GM23338 (cell line): ENCODE measurements around the gene RNF213. TPM values are rescaled to one million over a fixed set of nuclear protein-coding genes. Genes with fewer than 3 reads are reported as not detected.

Source experiments
- ATAC-seq: fragments of 200-7000 bp; cut with Tn5 transposase; 3 replicates; pipeline ENCODE4 v1.9.1; 2020
- DNase-seq: peaks from one replicate; pipeline ENCODE4 v3.0.0-alpha.2; 2015; ENCODE audit warnings: low spot score
- H2AFZ ChIP-seq: fragments of 200-600 bp; sonication (generic); 2 replicates; pipeline ENCODE4 v1.8.0; 2016; ENCODE audit warnings: antibody characterized with exemption, mild to moderate bottlenecking, moderate library complexity
- H3F3A ChIP-seq: fragments of 200-600 bp; sonication (generic); replicated peaks from 2 replicates; pipeline ENCODE4 v1.8.0; 2017; ENCODE audit warnings: antibody characterized with exemption, mixed run types, low read depth
- H3K27ac ChIP-seq: fragments of 200-600 bp; sonication (generic); 2 replicates; pipeline ENCODE4 v1.6.1; 2016; ENCODE audit warnings: low read depth
- H3K27me3 ChIP-seq: fragments of 200-600 bp; sonication (generic); 2 replicates; pipeline ENCODE4 v1.8.0; 2016; ENCODE audit warnings: mild to moderate bottlenecking, mixed run types, moderate library complexity; ENCODE audit not compliant: insufficient read depth
- H3K36me3 ChIP-seq: fragments of 200-600 bp; sonication (generic); 2 replicates; pipeline ENCODE4 v1.8.0; 2016; ENCODE audit warnings: mild to moderate bottlenecking; ENCODE audit not compliant: insufficient read depth
- H3K4me1 ChIP-seq: fragments of 200-600 bp; sonication (generic); 2 replicates; pipeline ENCODE4 v1.8.0; 2016; ENCODE audit warnings: mild to moderate bottlenecking, moderate library complexity; ENCODE audit not compliant: insufficient read depth
- H3K4me2 ChIP-seq: fragments of 200-600 bp; sonication (generic); 2 replicates; pipeline ENCODE4 v1.7.1; 2017; ENCODE audit warnings: mixed run types
- H3K4me3 ChIP-seq: fragments of 200-600 bp; sonication (generic); 2 replicates; pipeline ENCODE4 v1.6.1; 2016; ENCODE audit warnings: mixed run types
- H3K79me2 ChIP-seq: fragments of 200-600 bp; sonication (generic); replicated peaks from 2 replicates; pipeline ENCODE4 v1.8.0; 2017; ENCODE audit warnings: mild to moderate bottlenecking; ENCODE audit not compliant: insufficient read depth
- H3K9me2 ChIP-seq: fragments of 200-600 bp; sonication (generic); 2 replicates; pipeline ENCODE4 v1.8.0; 2017; ENCODE audit not compliant: insufficient read depth
- H4K20me1 ChIP-seq: fragments of 200-600 bp; sonication (generic); replicated peaks from 2 replicates; pipeline ENCODE4 v1.8.0; 2017; ENCODE audit warnings: mild to moderate bottlenecking; ENCODE audit not compliant: insufficient read depth
- H3K27ac Mint-ChIP-seq: 2 replicates; pipeline ENCODE4 v1.8.0; 2020; ENCODE audit warnings: inconsistent platforms, mild to moderate bottlenecking, moderate library complexity, mixed read lengths
- H3K27me3 Mint-ChIP-seq: 3 replicates; pipeline ENCODE4 v1.8.0; 2022; ENCODE audit warnings: low read depth, mild to moderate bottlenecking, moderate library complexity, mixed read lengths, inconsistent platforms; ENCODE audit not compliant: insufficient read depth, poor library complexity
- H3K36me3 Mint-ChIP-seq: 3 replicates; pipeline ENCODE4 v1.8.0; 2021; ENCODE audit warnings: low read depth, mild to moderate bottlenecking, inconsistent platforms, moderate library complexity, mixed read lengths
- H3K4me1 Mint-ChIP-seq: 3 replicates; pipeline ENCODE4 v1.8.0; 2020; ENCODE audit warnings: mild to moderate bottlenecking, inconsistent platforms, mixed read lengths
- H3K4me3 Mint-ChIP-seq: 3 replicates; pipeline ENCODE4 v1.8.0; 2021; ENCODE audit warnings: moderate library complexity, mild to moderate bottlenecking, inconsistent platforms, mixed read lengths
- H3K9me3 Mint-ChIP-seq: 3 replicates; pipeline ENCODE4 v1.8.0; 2020; ENCODE audit warnings: moderate library complexity, mild to moderate bottlenecking, inconsistent platforms, mixed read lengths
- CREB1 ChIP-seq: fragments of 250-450 bp; sonication (Bioruptor Pico); IDR thresholded peaks from 2 replicates; pipeline ENCODE4 v1.5.0; 2020; ENCODE audit warnings: low read depth, mild to moderate bottlenecking, moderate library complexity
- EZH2 ChIP-seq: fragments of 200-600 bp; sonication (generic); IDR thresholded peaks from one replicate; pipeline ENCODE4 v1.8.0; 2017; ENCODE audit warnings: antibody characterized with exemption, mild to moderate bottlenecking, low read depth; ENCODE audit not compliant: unreplicated experiment
- EZH2phosphoT487 ChIP-seq: fragments of 200-600 bp; sonication (generic); IDR thresholded peaks from one replicate; pipeline ENCODE4 v1.8.1; 2018; ENCODE audit warnings: antibody characterized with exemption; ENCODE audit not compliant: unreplicated experiment
- JUNB ChIP-seq: IDR thresholded peaks from one replicate; pipeline ENCODE4 v1.6.1; 2016; ENCODE audit warnings: antibody characterized with exemption; ENCODE audit not compliant: unreplicated experiment
- POLR2AphosphoS5 ChIP-seq: IDR thresholded peaks from 2 replicates; pipeline ENCODE4 v1.6.1; 2016; ENCODE audit warnings: antibody characterized with exemption, low read depth
- ZNF114 ChIP-seq: fragments of 250-450 bp; sonication (Bioruptor Pico); IDR thresholded peaks from 2 replicates; pipeline ENCODE4 v1.5.0; 2020; ENCODE audit warnings: mild to moderate bottlenecking, moderate library complexity
- ZNF331 ChIP-seq: fragments of 250-450 bp; sonication (Bioruptor Pico); IDR thresholded peaks from 2 replicates; pipeline ENCODE4 v1.5.0; 2020; ENCODE audit warnings: low read depth, mild to moderate bottlenecking, moderate library complexity
- polyA plus RNA-seq: library from polyadenylated mRNA; unstranded; fragments of >200 nt; fragmentation: Nextera tagmentation; extraction: Ambion mirVana; gene quantifications from 2 replicates; pipeline ENCODE4 v1.2.1, GENCODE V29; 2016
- total RNA-seq: library from RNA; depleted of rRNA; stranded (reverse); fragments of >200 nt; shearing (Covaris generic); gene quantifications from 2 replicates; pipeline ENCODE4 v1.2.3, GENCODE V29; 2014
- TF ChIP-seq, protein P1 (sequence below), 2 experiments: fragments of 200-600 bp in 1 of 2; sonication (generic) in 1 of 2; conservative IDR thresholded peaks; 2 replicates each; pipeline versions ENCODE4 v1.5.1 to v1.6.1; 2016 to 2017; ENCODE audit warnings: antibody characterized with exemption in 2 of 2, low read depth in 2 of 2, mild to moderate bottlenecking in 2 of 2, moderate library complexity in 1 of 2
- TF ChIP-seq, protein P2 (sequence below): IDR thresholded peaks from one replicate; pipeline ENCODE4 v1.6.1; 2018; ENCODE audit warnings: antibody characterized with exemption; ENCODE audit not compliant: unreplicated experiment

Gene RNF213
- total and polyA plus RNA-seq, 2 experiments from 2014 or later: 21.2 to 67.2 TPM

DNA sequence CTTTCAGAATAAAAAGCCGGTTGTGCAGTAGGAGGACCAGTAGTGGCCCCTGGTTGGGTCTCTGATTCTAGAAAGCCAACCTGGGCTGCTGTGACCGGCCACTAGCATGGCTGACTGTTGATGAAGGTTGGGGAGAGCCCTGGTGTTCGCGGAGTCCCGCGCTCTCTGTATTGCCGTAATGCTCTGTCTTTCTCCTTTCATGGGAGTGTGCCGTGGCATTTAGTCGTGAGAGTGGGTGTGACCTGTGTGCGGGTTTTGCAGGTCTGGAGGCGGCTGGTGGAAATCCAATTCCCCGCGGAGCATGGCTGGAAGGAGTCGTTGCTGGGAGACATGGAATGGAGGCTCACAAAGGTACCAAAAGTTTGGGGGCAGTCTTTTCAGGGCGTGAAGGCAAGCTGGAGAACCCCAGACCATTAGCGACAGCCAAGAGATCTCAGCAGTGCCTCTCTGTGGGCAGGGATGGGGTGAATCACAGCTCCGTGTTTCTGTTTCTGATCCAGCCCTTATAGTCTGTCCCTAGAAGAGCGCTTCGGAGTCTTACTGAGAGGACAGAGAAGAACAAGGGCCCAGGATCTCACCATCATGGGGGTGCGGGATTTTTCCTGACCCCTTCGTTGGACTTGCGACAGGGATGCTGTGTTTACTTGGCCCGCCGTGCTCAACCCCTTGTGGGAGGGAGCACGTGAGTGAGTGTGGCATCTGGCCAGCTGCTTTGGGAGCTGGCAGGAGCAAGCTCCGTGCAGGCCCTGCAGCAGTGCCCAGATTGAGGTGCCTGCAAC lies 56.5 kb downstream of the RNF213 start:
- peaks cover 67% of the 10 kb centered on the region for H3K36me3 Mint-ChIP-seq
- Histone ChIP-seq H3K4me2 (no peak overlapping the region), H3K4me3 (no peak overlapping the region), H3F3A (no peaks in the 10 kb centered on the region), H3K79me2 (no peaks in the 10 kb centered on the region), H3K27ac (no peak overlapping the region), H2AFZ (no peak overlapping the region), H3K9me2 (0 out of 2 replicates have a peak, but pooled peaks cover 3% of the 10 kb centered on the region), H3K4me1 (no peaks in the 10 kb centered on the region), H3K27me3 (no peaks in the 10 kb centered on the region), H4K20me1 (no peaks in the 10 kb centered on the region), H3K36me3 (peaks cover 5% of the 10 kb centered on the region; the same call in 1 of the 2 replicates)
- H3K4me1 Mint-ChIP-seq: no peaks in the 10 kb centered on the region; the same call in 2 of the 3 replicates
- H3K9me3 Mint-ChIP-seq: peaks cover 9% of the 10 kb centered on the region
- TF ChIP-seq CREB1 (CRISPR knock-in tag) (no peak), POLR2AphosphoS5 (no peak), EZH2 (no peak), ZNF114 (no peak), ZNF331 (CRISPR knock-in tag) (no peak), EZH2phosphoT487 (no peak), JUNB (no peak)
- TF ChIP-seq, protein P1, sequence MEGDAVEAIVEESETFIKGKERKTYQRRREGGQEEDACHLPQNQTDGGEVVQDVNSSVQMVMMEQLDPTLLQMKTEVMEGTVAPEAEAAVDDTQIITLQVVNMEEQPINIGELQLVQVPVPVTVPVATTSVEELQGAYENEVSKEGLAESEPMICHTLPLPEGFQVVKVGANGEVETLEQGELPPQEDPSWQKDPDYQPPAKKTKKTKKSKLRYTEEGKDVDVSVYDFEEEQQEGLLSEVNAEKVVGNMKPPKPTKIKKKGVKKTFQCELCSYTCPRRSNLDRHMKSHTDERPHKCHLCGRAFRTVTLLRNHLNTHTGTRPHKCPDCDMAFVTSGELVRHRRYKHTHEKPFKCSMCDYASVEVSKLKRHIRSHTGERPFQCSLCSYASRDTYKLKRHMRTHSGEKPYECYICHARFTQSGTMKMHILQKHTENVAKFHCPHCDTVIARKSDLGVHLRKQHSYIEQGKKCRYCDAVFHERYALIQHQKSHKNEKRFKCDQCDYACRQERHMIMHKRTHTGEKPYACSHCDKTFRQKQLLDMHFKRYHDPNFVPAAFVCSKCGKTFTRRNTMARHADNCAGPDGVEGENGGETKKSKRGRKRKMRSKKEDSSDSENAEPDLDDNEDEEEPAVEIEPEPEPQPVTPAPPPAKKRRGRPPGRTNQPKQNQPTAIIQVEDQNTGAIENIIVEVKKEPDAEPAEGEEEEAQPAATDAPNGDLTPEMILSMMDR (conservative IDR thresholded peaks at IDR 0.05; ENCODE audit: low read depth in 2 of 2): no peak
- TF ChIP-seq, protein P2, sequence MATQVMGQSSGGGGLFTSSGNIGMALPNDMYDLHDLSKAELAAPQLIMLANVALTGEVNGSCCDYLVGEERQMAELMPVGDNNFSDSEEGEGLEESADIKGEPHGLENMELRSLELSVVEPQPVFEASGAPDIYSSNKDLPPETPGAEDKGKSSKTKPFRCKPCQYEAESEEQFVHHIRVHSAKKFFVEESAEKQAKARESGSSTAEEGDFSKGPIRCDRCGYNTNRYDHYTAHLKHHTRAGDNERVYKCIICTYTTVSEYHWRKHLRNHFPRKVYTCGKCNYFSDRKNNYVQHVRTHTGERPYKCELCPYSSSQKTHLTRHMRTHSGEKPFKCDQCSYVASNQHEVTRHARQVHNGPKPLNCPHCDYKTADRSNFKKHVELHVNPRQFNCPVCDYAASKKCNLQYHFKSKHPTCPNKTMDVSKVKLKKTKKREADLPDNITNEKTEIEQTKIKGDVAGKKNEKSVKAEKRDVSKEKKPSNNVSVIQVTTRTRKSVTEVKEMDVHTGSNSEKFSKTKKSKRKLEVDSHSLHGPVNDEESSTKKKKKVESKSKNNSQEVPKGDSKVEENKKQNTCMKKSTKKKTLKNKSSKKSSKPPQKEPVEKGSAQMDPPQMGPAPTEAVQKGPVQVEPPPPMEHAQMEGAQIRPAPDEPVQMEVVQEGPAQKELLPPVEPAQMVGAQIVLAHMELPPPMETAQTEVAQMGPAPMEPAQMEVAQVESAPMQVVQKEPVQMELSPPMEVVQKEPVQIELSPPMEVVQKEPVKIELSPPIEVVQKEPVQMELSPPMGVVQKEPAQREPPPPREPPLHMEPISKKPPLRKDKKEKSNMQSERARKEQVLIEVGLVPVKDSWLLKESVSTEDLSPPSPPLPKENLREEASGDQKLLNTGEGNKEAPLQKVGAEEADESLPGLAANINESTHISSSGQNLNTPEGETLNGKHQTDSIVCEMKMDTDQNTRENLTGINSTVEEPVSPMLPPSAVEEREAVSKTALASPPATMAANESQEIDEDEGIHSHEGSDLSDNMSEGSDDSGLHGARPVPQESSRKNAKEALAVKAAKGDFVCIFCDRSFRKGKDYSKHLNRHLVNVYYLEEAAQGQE: no peak
- no peak overlapping the region for H3K4me3 Mint-ChIP-seq
- DNase-seq: no peak
- H3K27ac Mint-ChIP-seq: no peak overlapping the region
- peaks cover 8% of the 10 kb centered on the region for H3K27me3 Mint-ChIP-seq
- no peak for ATAC-seq

GRCh38 chr17:80317706-80317980 lies 57.0 kb downstream of the RNF213 start:
- Mint-ChIP-seq H3K27ac (no peak overlapping the region), H3K4me1 (no peaks in the 10 kb centered on the region; the same call in 2 of the 3 replicates), H3K4me3 (no peak overlapping the region), H3K27me3 (peaks cover 8% of the 10 kb centered on the region), H3K9me3 (peaks cover 11% of the 10 kb centered on the region), H3K36me3 (peaks cover 69% of the 10 kb centered on the region)
- TF ChIP-seq CREB1 (CRISPR knock-in tag): no peak
- no peaks in the 10 kb centered on the region for H3K27me3 ChIP-seq
- no peaks in the 10 kb centered on the region for H3K4me1 ChIP-seq
- H3K4me3 ChIP-seq: no peak overlapping the region
- no peak for DNase-seq
- no peaks in the 10 kb centered on the region for H4K20me1 ChIP-seq
- H3K4me2 ChIP-seq: no peak overlapping the region
- H3F3A ChIP-seq: no peaks in the 10 kb centered on the region
- H3K36me3 ChIP-seq: peaks cover 5% of the 10 kb centered on the region; the same call in 1 of the 2 replicates
- no peaks in the 10 kb centered on the region for H3K79me2 ChIP-seq
- no peak for ATAC-seq
- H3K9me2 ChIP-seq: 0 out of 2 replicates have a peak, but pooled peaks cover 3% of the 10 kb centered on the region
- H2AFZ ChIP-seq: no peak overlapping the region
- H3K27ac ChIP-seq: no peak overlapping the region
